ENCODE data around the gene LRRFIP2.

DNA sequence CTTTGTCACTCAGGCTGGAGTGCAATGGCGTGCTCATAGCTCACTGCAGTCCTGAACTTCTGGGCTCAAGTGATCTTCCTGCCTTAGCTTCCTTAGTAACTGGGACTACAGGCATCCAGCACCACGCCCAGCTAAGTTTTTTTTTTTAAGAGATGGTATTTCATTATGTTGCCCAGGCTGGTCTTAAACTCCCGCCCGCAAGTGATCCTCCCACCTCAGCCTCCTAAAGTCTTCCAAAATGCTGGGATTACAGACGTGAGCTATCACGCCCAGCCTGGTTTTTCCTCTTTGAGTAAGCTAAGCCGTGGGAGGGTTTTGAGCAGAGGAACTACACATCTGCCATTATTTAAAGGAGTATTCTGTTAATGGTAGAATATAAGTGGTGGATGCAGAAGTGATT, 7.4 kb upstream of the LRRFIP2 start:
- TF ChIP-seq ZNF18 (tag by site-specific recombination; IDR thresholded peaks at IDR 0.05): no peak
- no peak for TF ChIP-seq ZSCAN16 (tag by site-specific recombination; IDR thresholded peaks at IDR 0.05)
- TF ChIP-seq, protein P1, sequence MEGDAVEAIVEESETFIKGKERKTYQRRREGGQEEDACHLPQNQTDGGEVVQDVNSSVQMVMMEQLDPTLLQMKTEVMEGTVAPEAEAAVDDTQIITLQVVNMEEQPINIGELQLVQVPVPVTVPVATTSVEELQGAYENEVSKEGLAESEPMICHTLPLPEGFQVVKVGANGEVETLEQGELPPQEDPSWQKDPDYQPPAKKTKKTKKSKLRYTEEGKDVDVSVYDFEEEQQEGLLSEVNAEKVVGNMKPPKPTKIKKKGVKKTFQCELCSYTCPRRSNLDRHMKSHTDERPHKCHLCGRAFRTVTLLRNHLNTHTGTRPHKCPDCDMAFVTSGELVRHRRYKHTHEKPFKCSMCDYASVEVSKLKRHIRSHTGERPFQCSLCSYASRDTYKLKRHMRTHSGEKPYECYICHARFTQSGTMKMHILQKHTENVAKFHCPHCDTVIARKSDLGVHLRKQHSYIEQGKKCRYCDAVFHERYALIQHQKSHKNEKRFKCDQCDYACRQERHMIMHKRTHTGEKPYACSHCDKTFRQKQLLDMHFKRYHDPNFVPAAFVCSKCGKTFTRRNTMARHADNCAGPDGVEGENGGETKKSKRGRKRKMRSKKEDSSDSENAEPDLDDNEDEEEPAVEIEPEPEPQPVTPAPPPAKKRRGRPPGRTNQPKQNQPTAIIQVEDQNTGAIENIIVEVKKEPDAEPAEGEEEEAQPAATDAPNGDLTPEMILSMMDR (tag by site-specific recombination; IDR thresholded peaks at IDR 0.05): no peak
- no peak for TF ChIP-seq ZNF26 (tag by site-specific recombination; IDR thresholded peaks at IDR 0.05)
- no peak for TF ChIP-seq ZNF629 (tag by site-specific recombination; IDR thresholded peaks at IDR 0.05)
- TF ChIP-seq REST (tag by site-specific recombination; IDR thresholded peaks at IDR 0.05): no peak
- TF ChIP-seq ZNF596 (tag by site-specific recombination; IDR thresholded peaks at IDR 0.05): no peak
- TF ChIP-seq, protein P2, sequence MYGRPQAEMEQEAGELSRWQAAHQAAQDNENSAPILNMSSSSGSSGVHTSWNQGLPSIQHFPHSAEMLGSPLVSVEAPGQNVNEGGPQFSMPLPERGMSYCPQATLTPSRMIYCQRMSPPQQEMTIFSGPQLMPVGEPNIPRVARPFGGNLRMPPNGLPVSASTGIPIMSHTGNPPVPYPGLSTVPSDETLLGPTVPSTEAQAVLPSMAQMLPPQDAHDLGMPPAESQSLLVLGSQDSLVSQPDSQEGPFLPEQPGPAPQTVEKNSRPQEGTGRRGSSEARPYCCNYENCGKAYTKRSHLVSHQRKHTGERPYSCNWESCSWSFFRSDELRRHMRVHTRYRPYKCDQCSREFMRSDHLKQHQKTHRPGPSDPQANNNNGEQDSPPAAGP (tag by site-specific recombination; IDR thresholded peaks at IDR 0.05): no peak
- no peak for TF ChIP-seq ZBTB17 (tag by site-specific recombination; IDR thresholded peaks at IDR 0.05)
- no peak for TF ChIP-seq ZNF274 (IDR thresholded peaks at IDR 0.05; ENCODE audit: low read length)
- no peak for TF ChIP-seq ZNF274 (tag by site-specific recombination; IDR thresholded peaks at IDR 0.05; ENCODE audit: borderline replicate concordance)
- TF ChIP-seq YY1 (tag by site-specific recombination; IDR thresholded peaks at IDR 0.05): no peak

Measured in HEK293 (cell line).